Epidermal melanocyte (primary cell): Measurements from ENCODE around the gene ADCY10.

Experiments
- DNase-seq: peaks from one replicate; pipeline ENCODE4 v3.0.0; 2011; ENCODE audit warnings: low spot score; ENCODE audit not compliant: insufficient read length

ADCY10 gene

GRCh38 chr1:167928457-167928852 lies 14.5 kb upstream of the ADCY10 start:
- DNase-seq: no peak

GRCh38 chr1:167927046-167927754 lies 13.3 kb upstream of the ADCY10 start:
- DNase-seq: no peak

GRCh38 chr1:167926486-167926997 lies 12.6 kb upstream of the ADCY10 start:
- no peak for DNase-seq

- DNase-seq: no peak
These were observed 10.8 kb upstream of the ADCY10 start for GRCh38 chr1:167924543-167925231.

- no peak for DNase-seq
These were observed 10.2 kb upstream of the ADCY10 start for GRCh38 chr1:167924102-167924501.

GRCh38 chr1:167923324-167924056 lies 9.6 kb upstream of the ADCY10 start:
- no peak for DNase-seq

- DNase-seq: no peak
These were observed 8.7 kb upstream of the ADCY10 start for GRCh38 chr1:167922611-167923074.

GRCh38 chr1:167922023-167922422 lies 8.1 kb upstream of the ADCY10 start:
- DNase-seq: no peak

- no peak for DNase-seq
These were observed 3.0 kb upstream of the ADCY10 start for GRCh38 chr1:167916766-167917511.

- DNase-seq: no peak
These were observed 1.6 kb upstream of the ADCY10 start for GRCh38 chr1:167915569-167915968.

GRCh38 chr1:167912294-167912693 lies 1.6 kb downstream of the ADCY10 start:
- no peak for DNase-seq

- no peak for DNase-seq
These were observed 2.5 kb downstream of the ADCY10 start for GRCh38 chr1:167911413-167911812.

- no peak for DNase-seq
These were observed 3.4 kb downstream of the ADCY10 start for GRCh38 chr1:167910530-167910929.

- DNase-seq: no peak
These were observed 4.2 kb downstream of the ADCY10 start for GRCh38 chr1:167909691-167910180.

- DNase-seq: no peak
These were observed 8.3 kb downstream of the ADCY10 start for GRCh38 chr1:167905671-167906070.

GRCh38 chr1:167905182-167905581 lies 8.8 kb downstream of the ADCY10 start:
- DNase-seq: no peak

GRCh38 chr1:167904652-167905130 lies 9.2 kb downstream of the ADCY10 start:
- no peak for DNase-seq

GRCh38 chr1:167900907-167901306 lies 13.0 kb downstream of the ADCY10 start:
- DNase-seq: no peak

GRCh38 chr1:167899253-167899681 lies 14.7 kb downstream of the ADCY10 start:
- no peak for DNase-seq

GRCh38 chr1:167898578-167899222 lies 15.2 kb downstream of the ADCY10 start:
- no peak for DNase-seq
